GM21528 (cell line): ENCODE measurements around the gene ERC1.
"Not testable (repeated sequence)": the region's sequence is repeated elsewhere in the genome, so short reads cannot be mapped to it uniquely, and the experiment has no call there.

Experiments used
- ATAC-seq: cut with Tn5 transposase; IDR thresholded peaks from one replicate; pipeline ENCODE4 v1.9.1; 2021; ENCODE audit warnings: mild to moderate bottlenecking, moderate library complexity; ENCODE audit not compliant: unreplicated experiment, low FRiP score

Gene ERC1

DNA sequence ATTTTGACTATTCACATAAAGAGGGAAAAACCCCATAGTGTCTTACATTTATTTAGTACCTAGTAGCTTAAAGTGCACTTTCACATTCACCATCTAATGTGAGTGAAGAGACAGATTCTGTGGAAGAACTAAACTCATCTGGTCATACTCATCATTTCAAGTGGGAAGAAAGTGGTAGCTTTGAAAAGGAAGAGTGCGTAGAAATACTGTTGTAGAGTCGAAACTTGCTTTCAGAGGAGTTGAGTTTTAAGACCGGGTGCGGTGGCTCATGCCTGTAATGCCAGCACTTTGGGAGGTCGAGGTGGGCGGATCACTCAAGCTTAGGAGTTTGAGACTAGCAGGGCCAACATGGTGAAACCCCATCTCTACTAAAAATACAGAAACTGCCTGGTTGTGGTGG lies 222.2 kb downstream of the ERC1 start:
- no peak for ATAC-seq

DNA sequence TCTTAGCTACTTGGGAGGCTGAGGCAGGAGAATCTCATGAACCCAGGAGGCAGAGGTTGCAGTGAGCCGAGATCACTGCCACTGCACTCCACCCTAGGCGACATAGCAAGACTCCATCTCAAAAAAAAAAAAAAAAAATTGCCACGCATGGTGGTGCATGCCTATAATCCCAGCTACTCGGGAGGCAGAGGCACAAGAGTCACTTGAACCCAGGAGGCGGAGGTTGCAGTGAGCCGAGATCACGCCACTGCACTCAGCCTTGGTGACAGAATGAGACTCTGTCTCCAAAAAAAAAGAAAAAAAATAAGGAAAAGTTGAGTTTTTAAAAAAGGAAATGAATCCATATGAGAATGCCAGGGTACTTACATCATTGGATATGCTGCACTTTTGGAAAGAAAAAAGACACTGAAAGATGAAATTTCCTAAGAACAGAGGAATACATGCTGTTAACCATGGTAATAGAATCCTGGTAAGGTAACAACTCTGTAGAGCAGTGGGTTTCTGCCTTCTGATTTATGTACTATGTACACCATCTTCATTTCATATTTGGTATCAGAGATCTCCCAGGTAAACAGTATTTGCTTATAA lies 222.7 kb downstream of the ERC1 start:
- ATAC-seq = no peak

DNA sequence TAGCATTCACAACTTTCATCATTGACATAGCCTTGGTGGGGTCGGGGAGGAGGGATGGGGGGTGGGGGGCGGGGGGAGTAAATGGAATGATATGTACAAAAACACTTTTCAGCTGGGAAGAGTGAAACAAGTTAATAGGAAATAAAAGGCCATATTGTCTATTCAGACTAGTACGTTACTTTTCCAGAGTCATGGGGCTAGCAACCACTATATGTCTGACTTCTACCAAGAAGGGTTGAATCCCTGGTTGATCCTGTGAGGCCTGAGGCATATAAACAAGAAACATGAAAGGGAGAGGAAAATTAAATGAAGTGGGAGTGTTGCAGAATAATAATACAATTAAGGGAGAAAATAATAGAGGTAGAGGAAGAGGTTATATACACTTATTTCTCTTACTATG lies 225.5 kb downstream of the ERC1 start:
- no peak for ATAC-seq

DNA sequence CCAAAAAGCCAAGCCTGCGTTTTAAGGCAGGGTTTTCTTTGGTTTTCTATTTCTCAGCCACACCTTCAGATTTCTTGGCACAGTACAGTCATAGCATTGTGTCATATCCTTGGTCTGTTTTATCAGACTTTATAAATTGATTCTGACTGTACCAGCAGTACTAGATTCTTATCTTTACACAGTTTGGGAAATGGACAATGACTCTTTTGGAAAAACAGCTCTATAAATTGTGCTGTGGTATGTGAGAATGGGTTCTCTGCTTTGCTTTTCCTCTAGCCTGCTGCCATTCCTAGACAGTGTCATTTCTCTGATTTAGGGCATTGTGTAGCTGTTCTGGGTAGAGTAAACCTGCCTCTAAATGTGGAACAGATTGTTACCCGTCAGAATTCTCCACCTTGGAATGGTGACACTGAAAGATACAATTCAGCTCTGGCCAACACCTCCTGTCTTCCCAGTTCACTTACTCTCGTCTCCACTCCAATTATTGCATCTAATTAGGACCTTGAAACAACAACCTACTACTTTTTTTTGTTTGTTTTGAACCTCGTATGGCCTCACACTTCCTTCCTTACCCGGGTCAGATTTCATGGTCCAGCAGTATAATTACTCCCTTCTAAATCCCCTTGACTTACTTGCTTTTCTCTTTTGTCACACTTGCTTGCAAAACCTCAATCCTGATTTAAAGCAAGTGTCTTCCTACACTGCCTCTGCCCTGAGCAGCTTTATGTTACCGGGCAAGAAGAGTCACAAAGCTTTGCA lies 226.3 kb downstream of the ERC1 start:
- ATAC-seq = no peak

DNA sequence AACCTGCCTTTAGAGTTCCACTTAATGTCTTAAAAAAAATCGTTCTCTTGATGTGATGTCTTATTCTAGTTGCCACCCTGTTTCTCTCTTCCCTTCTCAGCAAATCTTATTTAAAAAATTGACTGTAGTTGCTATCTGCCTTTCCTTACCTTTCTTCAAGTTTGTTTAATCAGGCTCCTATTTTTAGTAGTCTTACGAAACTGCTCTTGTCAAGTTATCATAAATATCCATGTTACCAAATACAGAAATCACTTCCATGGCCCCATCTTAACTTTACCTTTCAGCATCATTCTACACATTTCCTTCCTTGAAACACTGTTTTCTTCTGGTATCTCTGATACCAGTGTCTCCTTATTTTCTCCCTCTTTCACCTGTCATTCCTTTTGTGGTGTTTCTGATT lies 227.3 kb downstream of the ERC1 start:
- no peak for ATAC-seq

DNA sequence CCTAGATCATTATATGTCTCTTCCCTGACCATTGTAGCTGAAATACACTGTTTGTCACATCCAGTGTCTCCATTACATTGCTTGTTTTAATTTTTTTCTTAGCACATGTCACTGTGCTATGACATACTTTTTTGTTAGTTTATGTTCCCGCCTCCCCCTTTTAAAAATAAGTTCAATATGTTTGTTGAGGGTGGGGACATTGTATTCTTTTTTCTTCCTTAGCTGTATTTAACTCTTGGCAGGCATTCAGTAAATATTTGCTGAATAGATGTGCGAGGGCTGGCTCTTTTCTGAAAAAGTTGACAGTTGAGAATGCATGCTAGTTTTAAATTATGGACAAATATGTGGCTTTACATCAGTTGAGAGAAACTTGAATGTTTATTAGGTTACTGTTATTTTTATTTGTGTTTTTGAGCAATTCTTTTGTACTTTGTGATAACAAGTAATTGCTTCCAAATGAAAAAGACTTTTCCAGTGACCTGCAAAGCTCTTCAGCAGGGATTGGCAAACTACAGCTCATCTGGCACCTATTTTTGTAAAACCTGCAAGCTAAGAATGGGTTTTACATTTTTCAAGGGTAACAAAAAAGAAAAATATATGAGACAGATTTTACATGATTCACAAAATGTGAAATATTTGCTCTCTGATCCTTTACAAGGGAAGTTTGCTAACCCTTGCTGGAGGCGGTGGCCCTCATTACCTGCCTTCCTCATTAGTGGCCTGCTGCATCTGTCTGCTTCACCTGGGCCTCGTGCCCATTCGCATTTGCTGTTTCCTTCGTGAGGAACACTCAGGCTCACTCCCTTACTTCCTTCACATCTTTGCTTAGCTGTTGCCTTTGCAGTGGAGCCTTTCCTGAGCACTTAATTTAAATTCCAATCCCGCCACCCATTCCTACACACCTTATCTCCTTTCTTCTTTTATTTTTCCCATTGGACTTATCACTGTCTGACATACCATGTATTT lies 229.4 kb downstream of the ERC1 start:
- ATAC-seq = no peak

DNA sequence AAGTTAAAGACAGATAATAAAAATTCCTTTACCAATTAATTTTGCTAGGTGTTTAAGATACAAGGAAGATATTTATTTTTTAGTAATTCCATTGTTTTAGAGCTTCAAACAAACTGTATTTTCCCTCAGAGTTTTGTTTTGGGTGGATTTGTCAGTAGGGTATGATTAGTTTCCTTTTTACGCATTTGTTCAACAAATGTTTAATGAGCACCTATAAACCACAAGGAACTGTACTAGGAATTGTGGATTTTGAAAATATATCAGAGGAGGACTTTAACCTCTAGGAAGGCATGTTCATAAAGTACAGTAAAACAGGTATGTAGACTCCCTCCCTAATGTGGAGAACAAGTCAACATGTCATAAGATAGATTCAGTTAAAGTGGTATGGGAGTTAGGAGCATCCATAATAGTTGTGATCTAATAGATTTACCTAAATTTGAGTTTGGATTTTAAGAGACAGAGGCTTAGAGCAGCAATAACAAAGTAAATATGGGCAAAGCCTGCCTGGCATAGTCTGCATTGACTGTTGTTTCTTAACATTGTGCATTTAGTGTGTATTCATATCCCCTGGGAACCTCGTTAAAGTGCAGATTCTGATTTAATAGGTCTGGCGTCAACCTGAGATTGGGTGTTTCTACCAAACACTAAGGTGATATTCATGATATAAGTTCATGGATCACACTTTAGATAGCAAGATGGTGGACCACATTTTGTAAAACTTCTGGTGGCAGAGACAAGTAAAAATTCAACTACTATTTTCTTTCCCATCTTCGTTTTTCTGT lies 232.0 kb downstream of the ERC1 start:
- no peak for ATAC-seq

DNA sequence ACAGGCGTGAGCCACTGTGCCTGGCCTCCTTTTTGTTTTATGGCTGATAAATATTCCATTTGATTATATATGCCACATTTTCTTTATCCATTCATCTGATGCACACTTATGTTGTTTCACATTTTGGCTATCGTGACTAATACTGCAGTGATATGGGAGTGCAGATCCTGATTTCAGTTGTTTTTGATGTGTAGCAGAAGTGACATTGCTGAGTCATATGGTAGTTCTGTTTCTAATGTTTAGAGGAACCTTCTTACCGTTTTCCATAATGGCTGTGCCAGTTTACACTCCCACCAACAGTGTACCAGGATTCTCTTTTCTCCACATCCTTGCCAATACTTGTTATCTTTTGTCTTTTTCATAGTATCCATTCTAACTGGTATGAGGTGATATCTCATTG lies 235.9 kb downstream of the ERC1 start:
- ATAC-seq = no peak

DNA sequence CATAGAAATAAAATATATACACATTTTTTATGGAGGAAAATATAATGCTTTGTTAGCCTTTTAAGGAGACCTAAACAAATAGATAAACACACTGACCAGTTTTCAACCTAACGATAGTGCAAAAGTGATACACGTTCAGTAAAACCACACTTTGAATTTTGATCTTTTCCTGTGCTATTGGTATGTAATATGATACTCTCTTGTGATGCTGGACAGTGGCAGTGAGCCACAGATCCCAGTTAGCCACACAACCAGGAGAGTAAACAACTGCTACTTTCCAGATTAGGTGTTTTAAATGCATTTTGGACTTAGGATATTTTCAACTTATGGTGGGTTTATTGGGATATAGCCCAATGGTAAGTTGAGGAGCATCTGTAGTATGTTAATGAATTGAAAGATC lies 243.1 kb downstream of the ERC1 start:
- no peak for ATAC-seq

DNA sequence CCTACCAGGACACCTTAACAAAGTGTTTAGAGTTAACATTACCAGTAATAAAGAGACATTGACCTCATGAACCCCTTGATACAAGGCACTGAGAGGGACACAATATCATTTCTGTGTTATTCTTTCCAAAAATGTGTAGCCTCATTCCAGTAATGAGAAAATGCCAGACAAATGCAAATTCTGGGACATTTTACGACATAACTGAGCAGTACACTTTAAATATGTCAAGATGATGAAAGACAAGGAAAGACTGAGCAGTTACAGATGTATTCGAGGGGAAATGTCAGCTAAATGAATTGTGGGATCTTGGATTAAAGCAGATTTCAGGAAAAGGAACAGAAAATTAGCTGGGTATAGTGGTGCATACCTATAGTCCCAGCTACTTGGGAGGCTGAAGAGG lies 255.6 kb downstream of the ERC1 start:
- ATAC-seq = no peak

DNA sequence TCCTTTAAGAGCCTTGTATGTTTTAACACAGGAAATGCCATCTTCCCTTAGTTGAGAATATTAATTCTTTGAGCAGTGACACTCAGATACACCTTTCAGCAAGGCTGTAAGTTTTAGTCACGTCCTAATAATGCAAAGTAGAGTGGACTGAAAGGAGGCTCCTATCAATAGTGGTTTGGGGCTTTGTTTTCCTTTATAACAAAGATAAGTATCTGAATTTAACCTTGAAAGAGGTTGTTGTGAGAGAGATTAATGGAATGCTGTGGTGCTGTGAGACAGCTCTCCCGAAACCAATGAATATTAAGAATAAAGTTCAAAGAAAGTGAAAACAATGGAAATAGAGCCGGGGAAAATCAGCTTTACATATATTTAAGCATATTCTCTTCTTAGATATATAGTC lies 259.6 kb downstream of the ERC1 start:
- no peak for ATAC-seq

DNA sequence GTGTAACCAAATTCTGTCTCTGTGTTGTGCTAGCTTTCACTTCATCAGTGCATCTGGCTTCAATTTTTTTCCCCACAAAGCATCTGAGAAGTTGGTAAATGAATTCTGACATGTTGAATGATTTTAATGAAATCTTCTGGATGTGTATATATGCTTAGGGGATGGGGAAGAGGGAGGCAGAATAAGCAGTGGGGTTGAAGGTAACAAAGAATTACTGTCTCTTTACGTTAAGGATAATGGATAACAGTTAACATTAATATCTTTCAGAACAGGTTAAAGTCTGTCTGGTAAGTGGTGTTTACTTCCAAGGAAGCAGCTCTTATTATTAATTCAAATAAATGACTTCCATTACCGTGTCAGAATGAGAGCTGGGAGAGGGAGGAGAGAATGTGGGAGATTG lies 261.7 kb downstream of the ERC1 start:
- ATAC-seq = no peak

DNA sequence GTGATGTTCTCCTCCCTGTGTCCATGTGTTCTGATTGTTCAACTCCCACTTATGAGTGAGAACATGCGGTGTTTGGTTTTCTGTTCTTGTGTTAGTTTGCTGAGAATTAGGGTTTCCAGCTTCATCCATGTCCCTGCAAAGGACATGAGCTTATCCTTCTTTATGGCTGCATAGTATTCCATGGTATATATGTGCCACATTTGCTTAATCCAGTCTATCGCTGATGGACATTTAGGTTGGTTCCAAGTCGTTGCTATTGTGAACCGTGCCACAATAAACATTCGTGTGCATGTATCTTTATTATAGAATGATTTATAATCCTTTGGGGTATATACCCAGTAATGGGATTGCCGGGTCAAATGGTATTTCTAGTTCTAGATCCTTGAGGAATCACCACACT lies 264.1 kb downstream of the ERC1 start:
- ATAC-seq = not testable (repeated sequence)

DNA sequence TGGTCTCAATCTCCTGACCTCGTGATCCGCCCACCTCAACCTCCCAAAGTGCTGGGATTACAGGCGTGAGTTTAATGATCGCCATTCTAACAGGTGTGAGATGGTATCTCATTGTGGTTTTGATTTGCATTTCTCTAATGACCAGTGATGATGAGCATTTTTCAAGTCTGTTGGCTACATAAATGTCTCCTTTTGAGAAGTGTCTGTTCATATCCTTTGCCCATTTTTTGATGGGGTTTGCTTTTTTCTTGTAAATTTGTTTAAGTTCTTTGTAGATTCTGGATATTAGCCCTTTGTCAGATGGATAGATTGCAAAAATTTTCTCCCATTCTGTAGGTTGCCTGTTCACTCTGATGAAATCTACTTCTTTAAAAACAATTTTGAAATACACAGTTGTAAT lies 264.8 kb downstream of the ERC1 start:
- ATAC-seq = not testable (repeated sequence)

DNA sequence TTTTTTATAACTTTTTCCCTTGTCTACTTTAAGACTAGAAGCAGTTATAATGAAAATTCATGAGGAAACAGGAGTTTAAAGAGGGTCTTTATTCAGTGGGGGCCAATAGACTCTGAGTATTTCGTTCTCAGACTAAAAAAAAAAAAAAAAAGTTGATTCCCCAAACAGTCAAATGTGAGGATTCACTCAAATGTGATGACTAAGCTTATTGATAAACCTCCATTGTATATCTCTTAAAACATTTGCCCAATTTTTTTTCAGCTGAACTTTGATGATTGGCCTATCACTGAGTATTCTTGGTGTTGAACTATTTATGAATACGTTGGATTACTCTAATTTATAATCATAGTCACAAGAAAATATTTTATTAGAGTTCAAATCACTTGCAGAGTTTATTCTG lies 265.3 kb downstream of the ERC1 start:
- no peak for ATAC-seq

DNA sequence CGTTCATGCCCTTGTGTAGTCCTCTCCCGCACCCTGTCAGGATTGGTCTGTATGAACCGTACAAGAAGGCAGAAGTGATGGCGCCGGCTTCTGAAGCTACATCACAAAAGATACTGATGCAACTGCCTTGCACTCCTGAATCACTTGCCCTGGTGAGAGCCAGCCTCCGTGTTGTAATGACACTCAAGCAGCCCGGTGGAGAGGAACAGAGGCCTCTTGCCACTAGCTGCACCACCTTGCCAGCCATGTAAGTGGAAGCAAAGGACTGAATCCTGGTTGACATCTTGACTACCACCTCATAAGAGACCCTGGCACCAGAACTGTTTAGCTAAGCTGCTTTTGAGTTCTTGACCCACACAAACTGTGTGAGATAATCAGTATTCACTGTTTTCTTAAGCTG lies 266.0 kb downstream of the ERC1 start:
- ATAC-seq = no peak

DNA sequence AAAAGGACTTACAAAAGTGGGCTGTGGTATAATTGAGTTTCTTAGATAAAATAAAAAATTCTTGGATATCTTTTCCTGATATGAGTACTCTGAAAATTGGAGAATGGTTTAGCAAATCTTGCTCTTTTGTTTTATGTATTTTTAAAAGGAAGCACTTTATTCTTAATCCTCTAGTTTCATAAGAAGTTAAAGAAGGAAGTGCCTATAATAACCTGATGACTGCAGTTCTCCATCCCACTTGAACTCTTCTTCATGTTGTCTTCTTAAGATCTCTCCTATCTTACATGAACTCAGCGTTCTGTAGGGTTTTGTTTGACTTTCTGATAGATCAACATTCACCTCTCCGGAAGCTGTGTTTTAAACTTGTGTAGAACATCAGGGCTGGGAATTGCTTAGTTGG lies 271.0 kb downstream of the ERC1 start:
- ATAC-seq = no peak

DNA sequence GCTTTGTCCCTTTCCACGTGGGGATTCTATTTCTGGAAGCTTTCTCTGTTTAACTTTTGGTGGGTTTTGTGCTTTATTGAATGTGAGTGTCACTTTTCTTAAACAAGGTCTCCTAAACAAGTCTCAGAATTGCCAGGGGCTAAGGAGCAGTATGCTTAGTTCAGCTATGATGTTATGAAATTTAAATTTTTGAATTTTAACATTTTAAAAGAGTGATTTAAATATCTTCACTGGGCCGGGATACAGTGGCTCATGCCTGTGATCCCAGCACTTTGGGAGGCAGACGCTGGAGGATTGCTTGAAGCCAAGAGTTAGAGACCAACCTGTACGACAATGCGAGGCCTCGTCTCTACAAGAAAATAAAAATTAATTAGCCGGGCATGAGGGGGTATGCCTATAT lies 276.2 kb downstream of the ERC1 start:
- no peak for ATAC-seq

DNA sequence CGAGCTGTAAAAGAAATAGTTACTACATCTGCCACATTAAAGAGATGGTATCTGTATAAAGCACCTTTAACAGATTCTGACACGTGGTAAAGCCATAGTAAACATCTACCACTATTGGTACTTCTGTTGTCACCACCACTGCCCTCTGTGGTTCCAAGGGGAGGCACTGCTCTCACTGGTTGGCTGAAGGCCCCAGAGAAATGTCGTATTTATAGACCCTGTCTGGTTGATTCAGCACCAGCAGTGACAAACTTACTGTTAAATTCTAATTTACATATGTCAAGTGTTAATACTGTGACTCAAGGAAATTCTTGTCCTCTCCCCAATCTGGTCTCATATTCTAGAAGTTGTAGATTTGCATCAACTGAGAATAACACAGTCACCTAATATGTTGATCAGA lies 281.1 kb downstream of the ERC1 start:
- no peak for ATAC-seq

DNA sequence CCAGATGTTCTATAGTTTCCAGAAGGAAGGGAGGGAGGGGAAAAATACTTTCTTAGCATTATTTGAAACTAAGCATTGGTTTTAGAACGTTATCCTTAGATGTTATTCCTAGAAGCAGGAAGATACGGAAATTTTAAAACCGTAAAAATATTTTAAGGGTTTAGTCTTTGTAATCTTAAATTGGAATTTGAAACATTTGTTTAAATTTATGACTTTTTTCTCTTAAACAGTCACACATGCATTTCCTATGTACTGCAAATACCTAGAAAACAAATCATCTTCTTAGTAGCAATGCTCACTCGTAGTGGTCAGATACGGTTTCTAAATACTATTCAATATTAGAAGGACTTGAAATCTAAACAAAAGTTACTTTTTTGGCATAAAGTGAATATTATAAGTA lies 282.0 kb downstream of the ERC1 start:
- no peak for ATAC-seq

DNA sequence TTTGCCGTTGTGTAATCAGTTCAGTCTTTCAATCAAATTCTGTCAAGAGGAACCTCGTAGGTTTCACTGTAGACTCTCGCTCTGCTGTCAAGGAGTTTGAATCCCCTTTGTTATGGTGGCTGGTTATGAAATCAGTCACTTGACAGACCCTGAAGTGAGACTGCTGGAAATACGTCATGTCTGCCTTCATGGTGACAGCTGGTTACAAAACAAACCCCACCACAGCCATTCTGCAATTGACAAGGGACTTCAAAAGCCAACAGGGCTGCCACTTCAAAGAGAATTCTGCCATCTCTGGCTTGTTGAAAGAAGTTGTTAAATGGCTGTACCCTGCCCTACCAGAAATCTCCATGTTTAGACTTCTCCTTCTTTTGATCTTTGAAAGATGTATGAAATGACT lies 286.9 kb downstream of the ERC1 start:
- no peak for ATAC-seq
